Right lobe of liver (tissue), 6 donors: ENCODE measurements around the gene KMT2E. TPM values are rescaled to one million over a fixed set of nuclear protein-coding genes. Genes with fewer than 3 reads are reported as not detected.

Source experiments
- ATAC-seq, 4 donors: fragments of 200-7000 bp; cut with Tn5 transposase; one replicate each; pipeline ENCODE4 v1.9.1; 2020; ENCODE audit warnings: mild to moderate bottlenecking in 4 of 4, moderate library complexity in 4 of 4
- DNase-seq, 3 donors: peaks; one replicate each; pipeline ENCODE4 v3.0.0-alpha.2; 2020
- H3K27ac ChIP-seq, 3 donors: fragments of 200-600 bp; one replicate each; pipeline ENCODE4 v1.8.0; 2022
- H3K27me3 ChIP-seq, 2 donors: fragments of 200-600 bp; one replicate each; pipeline ENCODE4 v1.8.0; 2022
- H3K36me3 ChIP-seq, 4 donors: fragments of 200-600 bp; sonication (generic) in 1 of 4; one replicate each; pipeline versions ENCODE4 v1.5.1 to v1.8.0; 2017 to 2022; ENCODE audit warnings: control low read depth in 1 of 4
- H3K4me1 ChIP-seq, 4 donors: fragments of 200-600 bp; sonication (generic) in 1 of 4; one replicate each; pipeline versions ENCODE4 v1.5.1 to v1.8.0; 2017 to 2022; ENCODE audit warnings: control low read depth in 1 of 4
- H3K4me3 ChIP-seq, 3 donors: fragments of 200-600 bp; one replicate each; pipeline ENCODE4 v1.8.0; 2022
- H3K9me3 ChIP-seq, 4 donors: fragments of 200-600 bp; sonication (generic) in 1 of 4; one replicate each; pipeline versions ENCODE4 v1.5.1 to v1.8.0; 2017 to 2022; ENCODE audit warnings: control low read depth in 1 of 4
- POLR2A ChIP-seq: fragments of 450-650 bp; IDR thresholded peaks from one replicate; pipeline ENCODE4 v1.6.1; 2017; ENCODE audit warnings: antibody characterized with exemption, mild to moderate bottlenecking
- WGBS: methylation state at CpG from one replicate; pipeline ENCODE4 v1.1.6; 2018; ENCODE audit warnings: low coverage, low lambda C conversion rate; ENCODE audit not compliant: insufficient coverage; ENCODE audit errors: missing lambda C conversion rate; 5-methylcytosine and 5-hydroxymethylcytosine counted together
- intact Hi-C, 2 donors: fragments of 100-400 bp; cut with DNase I; formaldehyde crosslinking; loops; one replicate each; pipeline versions ENCODE4 v1.11.2 to v1.14.1; 2022
- total RNA-seq, 6 experiments: library from RNA; depleted of rRNA in 2 of 6; stranded (reverse); fragments of >200 nt in 2 of 6; fragmentation: NEBNext Ultra II Directional in 3 of 6; extraction: Animal tissue kit (Norgen Biotek cat#: 25700) in 3 of 6; gene quantifications; one replicate each; pipeline versions ENCODE4 v1.1.0 to v1.2.4, GENCODE V29; 2016 to 2023
- TF ChIP-seq, protein P1 (sequence below), 4 donors: fragments of 200-600 bp in 3 of 4; fragments of 450-650 bp in 1 of 4; IDR thresholded peaks; one replicate each; pipeline versions ENCODE4 v1.5.1 to v1.8.0; 2016 to 2022; ENCODE audit warnings: antibody characterized with exemption in 4 of 4, mild to moderate bottlenecking in 2 of 4
- donor health status: DM: no; HTN: yes; CAD: no.
- donor health status: DM: no; HTN: no; CAD: no.
- donor health status: DM: no; HTN: no; CAD: no.
- donor health status: DM: no; HTN: yes; CAD: no.
- donor health status: DM: no; HTN: yes; CAD: no.

KMT2E gene
- total RNA-seq, 6 experiments from 2014 or later, result 21.6 to 31.6 (median 25.3) TPM

DNA sequence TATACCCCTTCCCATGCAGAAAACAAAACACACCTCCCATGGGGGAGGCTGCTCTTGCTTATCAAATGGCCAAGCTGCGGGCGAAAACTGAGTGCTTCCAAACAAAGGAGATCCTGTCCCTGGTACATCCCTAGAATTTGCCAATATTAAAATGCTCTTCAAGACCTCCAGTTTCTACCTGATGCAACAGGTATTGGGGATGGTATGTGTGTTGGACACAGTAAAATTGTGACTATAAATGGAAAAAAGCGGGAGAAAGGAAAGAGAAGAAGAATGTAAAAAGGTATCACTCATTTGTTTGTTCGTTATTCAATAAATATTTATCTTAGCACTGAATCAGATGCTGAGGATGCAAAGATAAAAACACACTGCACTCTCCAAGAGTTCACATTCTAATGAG lies 123.9 kb downstream of the KMT2E start:
- DNase-seq (no peak), ATAC-seq (no peak)
- H3K4me3 ChIP-seq, result no peak overlapping the region
- peaks cover 0 to 15% (median 0%) of the 10 kb centered on the region in 4 donors for H3K36me3 ChIP-seq
- TF ChIP-seq, protein P1, sequence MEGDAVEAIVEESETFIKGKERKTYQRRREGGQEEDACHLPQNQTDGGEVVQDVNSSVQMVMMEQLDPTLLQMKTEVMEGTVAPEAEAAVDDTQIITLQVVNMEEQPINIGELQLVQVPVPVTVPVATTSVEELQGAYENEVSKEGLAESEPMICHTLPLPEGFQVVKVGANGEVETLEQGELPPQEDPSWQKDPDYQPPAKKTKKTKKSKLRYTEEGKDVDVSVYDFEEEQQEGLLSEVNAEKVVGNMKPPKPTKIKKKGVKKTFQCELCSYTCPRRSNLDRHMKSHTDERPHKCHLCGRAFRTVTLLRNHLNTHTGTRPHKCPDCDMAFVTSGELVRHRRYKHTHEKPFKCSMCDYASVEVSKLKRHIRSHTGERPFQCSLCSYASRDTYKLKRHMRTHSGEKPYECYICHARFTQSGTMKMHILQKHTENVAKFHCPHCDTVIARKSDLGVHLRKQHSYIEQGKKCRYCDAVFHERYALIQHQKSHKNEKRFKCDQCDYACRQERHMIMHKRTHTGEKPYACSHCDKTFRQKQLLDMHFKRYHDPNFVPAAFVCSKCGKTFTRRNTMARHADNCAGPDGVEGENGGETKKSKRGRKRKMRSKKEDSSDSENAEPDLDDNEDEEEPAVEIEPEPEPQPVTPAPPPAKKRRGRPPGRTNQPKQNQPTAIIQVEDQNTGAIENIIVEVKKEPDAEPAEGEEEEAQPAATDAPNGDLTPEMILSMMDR (IDR thresholded peaks at IDR 0.05), result no peak
- no peak for TF ChIP-seq POLR2A
- intact Hi-C loops, result no loop called here
- H3K27ac ChIP-seq, result no peak overlapping the region
- no peaks in the 10 kb centered on the region for H3K9me3 ChIP-seq
- 85% methylated on average over 4 of the region's 4 CpGs for WGBS
- no peaks in the 10 kb centered on the region for H3K27me3 ChIP-seq
- H3K4me1 ChIP-seq, result no peaks in the 10 kb centered on the region

DNA sequence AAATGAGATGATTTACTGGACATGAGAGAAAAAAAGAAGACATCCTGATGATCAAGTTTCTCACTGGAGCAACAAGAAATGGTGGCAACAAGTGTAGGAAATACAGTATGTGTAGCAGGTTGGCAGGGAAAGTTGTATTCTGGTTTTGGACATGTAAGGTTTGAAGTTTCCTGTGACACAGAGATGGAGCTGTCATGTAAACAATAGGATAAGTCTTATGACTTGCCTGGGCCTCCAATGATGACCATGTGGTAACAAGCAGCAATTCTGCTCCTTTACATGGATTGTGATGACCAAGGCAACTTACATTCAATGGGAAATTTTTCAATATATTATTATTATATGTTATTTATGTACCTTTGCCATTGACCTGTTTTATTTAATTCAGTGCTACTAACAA lies 125.4 kb downstream of the KMT2E start:
- ATAC-seq, result no peak
- no peak for DNase-seq

DNA sequence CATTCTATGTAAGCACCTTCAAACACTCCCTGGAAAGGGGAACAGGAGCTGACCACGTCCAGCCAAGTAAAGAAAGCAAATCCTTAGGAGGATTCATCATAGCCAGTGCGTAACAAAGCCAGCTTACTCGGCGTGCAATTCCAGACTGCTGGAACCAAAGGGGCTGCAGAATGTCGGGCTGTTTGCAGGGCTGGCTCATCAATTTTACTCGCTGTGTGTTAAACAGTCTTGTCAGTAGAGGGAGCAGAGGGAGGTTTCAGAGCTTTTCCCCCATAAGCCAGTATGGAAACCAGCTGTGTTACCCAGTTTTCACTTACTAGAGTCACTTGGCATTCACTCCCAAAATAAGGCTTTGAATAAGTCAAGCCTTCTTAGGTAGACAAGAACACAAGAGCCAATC lies 127.1 kb downstream of the KMT2E start:
- intact Hi-C loops, result no loop called here
- WGBS, result 89% methylated on average over 3 of the region's 6 CpGs
- ATAC-seq (peak; percentile 37 to 53 (median 43)), DNase-seq (no peak)
- H3K4me1 ChIP-seq, result no peaks in the 10 kb centered on the region
- TF ChIP-seq, protein P1 (IDR thresholded peaks at IDR 0.05), result peak in 3 of 4 donors; percentile 3 to 32 (median 26)
- no peak for TF ChIP-seq POLR2A
- no peak overlapping the region for H3K4me3 ChIP-seq
- H3K27me3 ChIP-seq, result no peaks in the 10 kb centered on the region
- H3K9me3 ChIP-seq, result no peaks in the 10 kb centered on the region
- H3K36me3 ChIP-seq, result peaks cover 0 to 17% (median 0%) of the 10 kb centered on the region in 4 donors
- no peak overlapping the region for H3K27ac ChIP-seq

More for the DNA sequence above, 125.4 kb downstream of the KMT2E start:
- H3K4me1 ChIP-seq, result no peaks in the 10 kb centered on the region
- no peaks in the 10 kb centered on the region for H3K9me3 ChIP-seq
- intact Hi-C loops, result no loop called here
- no peak overlapping the region for H3K27ac ChIP-seq
- H3K4me3 ChIP-seq, result no peak overlapping the region
- no peaks in the 10 kb centered on the region for H3K27me3 ChIP-seq
- TF ChIP-seq, protein P1 (IDR thresholded peaks at IDR 0.05), result no peak
- no peak for TF ChIP-seq POLR2A
- H3K36me3 ChIP-seq, result peaks cover 0 to 17% (median 0%) of the 10 kb centered on the region in 4 donors

DNA sequence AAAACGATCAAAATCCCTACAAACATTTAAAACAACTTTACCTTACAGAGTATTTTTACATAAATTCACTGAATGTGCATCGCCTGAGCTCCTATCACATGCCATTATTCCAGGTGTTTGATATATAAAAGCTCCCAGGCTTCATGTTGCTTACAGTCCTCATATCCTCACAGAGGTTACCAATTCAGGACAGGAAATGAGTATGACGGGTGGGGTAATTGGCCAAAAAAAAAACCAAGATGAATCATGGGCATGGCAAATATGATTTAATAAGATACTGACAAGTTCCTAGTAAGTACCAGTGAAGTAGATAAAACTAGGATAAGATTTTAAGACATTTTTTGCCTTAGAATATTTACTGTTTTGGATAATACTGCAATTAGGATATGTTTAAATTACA lies 135.8 kb downstream of the KMT2E start:
- intact Hi-C loops, result no loop called here
- DNase-seq (no peak), ATAC-seq (no peak)
- Histone ChIP-seq H3K4me3 (no peak overlapping the region), H3K27ac (no peak overlapping the region), H3K36me3 (no peaks in the 10 kb centered on the region), H3K9me3 (no peaks in the 10 kb centered on the region), H3K4me1 (peaks cover 0 to 6% (median 0%) of the 10 kb centered on the region in 4 donors), H3K27me3 (no peaks in the 10 kb centered on the region)
- no peak for TF ChIP-seq POLR2A
- TF ChIP-seq, protein P1 (IDR thresholded peaks at IDR 0.05), result no peak
- 75% methylated on average over 3 of the region's 3 CpGs for WGBS

DNA sequence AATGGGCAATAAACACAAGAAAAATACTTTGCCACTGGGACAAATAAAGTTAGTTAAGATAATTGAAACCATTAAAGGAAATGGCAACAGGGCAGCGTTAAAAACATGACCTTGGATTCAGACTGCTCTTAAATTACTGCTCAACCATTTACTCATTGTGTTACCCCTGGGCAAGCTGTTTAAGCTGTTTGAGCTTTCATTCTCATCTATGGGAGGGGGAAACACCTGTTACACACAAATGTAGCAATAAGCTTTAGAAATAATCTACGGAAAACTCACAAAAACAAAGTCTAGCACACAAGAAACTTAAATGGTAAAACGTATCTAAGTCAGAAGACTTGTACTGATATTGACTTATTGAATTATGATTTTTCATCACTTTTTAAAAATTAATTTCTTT lies 137.1 kb downstream of the KMT2E start:
- intact Hi-C loops, result no loop called here
- Histone ChIP-seq H3K4me3 (no peak overlapping the region), H3K27ac (no peak overlapping the region), H3K4me1 (peaks cover 0 to 6% (median 0%) of the 10 kb centered on the region in 4 donors), H3K27me3 (no peaks in the 10 kb centered on the region), H3K9me3 (no peaks in the 10 kb centered on the region), H3K36me3 (peaks cover 0 to 5% (median 0%) of the 10 kb centered on the region in 4 donors)
- DNase-seq (no peak), ATAC-seq (no peak)
- WGBS, result 90% methylated on average over 3 of the region's 3 CpGs
- TF ChIP-seq POLR2A, result no peak
- TF ChIP-seq, protein P1 (IDR thresholded peaks at IDR 0.05), result no peak
